GM21515 (cell line): ENCODE results near the gene ARHGAP31.
"Not testable (repeated sequence)": the region's sequence is repeated elsewhere in the genome, so short reads cannot be mapped to it uniquely, and the experiment has no call there.

ENCODE experiments used
- ATAC-seq: cut with Tn5 transposase; IDR thresholded peaks from one replicate; pipeline ENCODE4 v1.9.1; 2021; ENCODE audit not compliant: unreplicated experiment

ARHGAP31 gene

DNA sequence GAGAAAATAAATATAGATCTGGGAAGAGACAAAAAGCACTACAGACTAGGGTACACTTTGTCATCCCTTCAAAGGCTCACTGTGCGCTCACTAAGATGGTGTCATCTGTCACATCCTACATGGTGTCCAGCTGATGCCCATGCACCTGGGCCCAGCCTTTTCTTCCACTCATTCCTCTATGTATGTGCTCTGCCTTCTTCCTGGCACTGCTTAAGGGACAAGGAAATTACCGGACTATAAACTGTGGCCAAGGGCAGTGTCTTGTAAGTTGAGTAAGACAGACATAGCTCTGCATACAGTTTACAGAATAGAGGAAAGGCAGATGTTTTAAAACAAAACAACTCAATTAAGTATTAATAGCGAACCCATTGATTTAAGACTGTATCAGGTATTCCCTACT, 52.9 kb downstream of the ARHGAP31 start:
- no peak for ATAC-seq

DNA sequence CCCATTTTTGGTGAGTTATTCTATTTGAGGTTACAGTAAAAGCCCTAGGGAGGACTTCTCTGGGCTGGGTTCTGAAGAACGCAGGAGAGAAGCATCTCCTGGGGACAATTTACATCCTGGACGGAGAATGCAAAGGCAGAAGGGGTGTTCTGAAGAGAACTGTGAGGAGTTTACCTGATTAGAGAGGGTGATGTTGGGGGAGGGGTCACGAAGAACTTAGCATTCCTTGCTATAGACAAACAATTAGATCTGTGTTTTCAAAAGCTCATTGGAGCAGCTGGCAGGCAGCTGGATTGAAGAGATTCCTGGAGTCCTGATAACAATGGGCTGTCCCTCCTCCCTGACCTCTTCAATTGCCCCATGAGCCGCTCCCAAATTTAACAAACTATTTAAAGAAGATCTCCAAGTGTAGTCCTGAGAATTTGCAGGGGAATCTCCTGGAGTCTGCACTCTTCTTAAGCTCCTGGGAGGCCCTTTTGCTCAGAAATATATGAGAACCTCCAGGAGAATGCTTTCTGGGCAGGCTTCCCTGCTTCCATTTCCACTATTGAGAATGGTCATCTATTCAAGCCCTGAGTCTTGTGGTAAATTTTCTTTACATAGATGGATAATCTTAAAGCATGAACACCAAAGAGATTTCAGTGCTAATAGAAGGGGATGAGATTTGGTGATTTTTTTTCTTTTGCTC, 55.3 kb downstream of the ARHGAP31 start:
- no peak for ATAC-seq

DNA sequence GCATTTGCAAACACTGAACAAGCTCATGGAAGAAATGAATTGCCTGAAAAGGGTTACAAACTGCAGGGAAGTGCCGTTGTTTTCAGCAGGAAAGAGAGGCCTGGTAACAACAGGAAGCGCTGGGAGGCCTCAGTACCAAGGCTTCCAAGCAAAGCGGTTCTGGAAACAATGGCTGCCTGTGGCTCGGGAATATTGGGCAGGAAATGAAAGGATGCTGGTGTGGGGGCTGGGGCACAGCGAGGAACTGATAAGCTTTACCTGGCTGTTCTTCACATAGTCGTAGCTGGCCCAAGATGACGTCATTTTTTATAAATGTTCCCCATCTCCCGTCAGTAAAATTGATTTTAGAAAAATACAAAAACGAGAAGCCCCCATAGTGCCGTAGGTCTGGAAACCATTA, 55.9 kb downstream of the ARHGAP31 start:
- ATAC-seq, result no peak

DNA sequence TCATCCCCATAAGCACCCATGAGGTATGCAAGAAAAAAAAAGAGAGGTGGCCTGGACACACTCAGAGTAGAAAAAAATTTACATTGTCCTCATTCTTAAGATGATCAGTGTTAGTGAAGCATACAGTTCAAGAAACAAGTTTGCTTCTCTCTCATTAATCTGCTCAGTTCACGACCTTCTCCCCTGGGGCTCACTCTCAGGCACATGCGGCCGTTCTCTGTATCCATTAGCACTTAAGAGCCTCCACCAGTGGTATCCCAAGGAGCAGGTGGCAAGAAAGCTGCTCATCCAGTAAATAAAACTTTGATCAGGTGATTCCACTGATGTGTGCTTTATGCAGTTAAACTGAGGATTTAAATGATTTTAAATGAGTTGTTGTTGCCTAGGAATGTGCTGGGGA, 57.4 kb downstream of the ARHGAP31 start:
- ATAC-seq, result no peak

DNA sequence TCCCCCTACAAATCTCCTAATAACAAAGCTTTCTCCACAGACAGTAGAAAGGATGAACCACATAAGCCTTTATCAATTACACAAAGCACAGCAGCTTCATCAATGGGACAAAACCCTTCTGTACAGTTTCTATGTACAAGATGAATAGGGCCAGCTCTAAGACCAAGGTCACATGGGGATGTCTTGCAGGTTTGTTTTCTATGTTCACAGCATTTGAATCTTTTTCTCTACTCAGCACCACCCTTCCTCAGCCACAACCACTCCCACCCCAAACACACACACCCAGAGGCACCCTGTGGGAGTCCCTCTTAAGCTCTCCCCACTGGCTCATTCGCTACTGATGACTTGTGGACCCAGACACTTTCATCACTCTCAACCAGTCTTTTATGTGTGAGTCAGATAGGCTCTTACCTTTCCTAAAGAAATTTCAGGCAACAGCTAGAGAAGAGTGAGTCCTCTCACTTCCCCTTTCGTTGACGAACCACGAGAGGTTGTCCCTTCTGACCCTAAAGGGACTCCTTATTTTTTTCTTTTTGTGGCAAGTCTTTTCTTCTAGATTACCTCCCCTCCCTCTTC, 57.9 kb downstream of the ARHGAP31 start:
- ATAC-seq, result peak; percentile 97

DNA sequence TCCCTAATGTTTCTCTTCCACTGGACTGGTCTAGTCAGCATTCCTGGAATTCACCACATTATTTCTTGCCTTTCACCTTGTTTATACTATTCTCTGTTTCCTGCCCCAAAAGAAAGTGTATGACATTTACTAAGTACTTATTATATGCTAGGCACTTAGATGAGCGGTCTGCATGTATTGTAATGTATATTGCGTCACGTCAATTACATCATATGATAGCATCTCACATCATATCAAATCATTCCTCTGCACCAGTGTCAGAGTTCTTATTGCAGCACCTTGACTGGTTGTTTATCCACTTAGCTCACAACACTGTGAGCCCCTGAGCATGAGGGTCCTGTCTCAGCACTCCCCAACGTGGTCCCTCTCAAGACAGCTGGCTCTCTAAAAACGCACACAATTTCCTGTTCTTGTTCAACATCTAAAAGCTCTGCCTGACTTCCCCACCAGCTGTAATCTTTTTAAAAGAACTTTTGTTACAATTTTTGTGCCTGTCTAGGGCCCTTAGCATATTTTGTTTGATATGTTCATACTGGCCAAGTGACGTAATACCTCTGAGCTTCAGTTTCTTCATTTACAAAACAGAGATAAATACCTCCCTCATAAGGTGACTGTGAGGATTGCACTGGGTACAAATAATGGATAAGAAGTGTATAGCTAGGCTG, 58.8 kb downstream of the ARHGAP31 start:
- no peak for ATAC-seq

DNA sequence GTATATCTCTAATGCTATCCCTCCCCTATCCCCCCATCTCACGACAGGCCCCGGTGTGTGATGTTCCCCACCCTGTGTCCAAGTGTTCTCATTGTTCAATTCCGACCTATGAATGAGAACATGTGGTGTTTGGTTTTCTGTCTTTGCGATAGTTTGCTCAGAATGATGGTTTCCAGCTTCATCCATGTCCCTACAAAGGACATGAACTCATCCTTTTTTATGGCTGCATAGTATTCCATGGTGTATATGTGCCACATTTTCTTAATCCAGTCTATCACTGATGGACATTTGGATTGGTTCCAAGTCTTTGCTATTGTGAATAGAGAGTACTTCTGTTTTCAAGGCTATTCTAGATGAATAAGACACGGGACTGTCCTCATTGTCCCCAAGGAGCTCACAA, 61.4 kb downstream of the ARHGAP31 start:
- ATAC-seq, result not testable (repeated sequence)

DNA sequence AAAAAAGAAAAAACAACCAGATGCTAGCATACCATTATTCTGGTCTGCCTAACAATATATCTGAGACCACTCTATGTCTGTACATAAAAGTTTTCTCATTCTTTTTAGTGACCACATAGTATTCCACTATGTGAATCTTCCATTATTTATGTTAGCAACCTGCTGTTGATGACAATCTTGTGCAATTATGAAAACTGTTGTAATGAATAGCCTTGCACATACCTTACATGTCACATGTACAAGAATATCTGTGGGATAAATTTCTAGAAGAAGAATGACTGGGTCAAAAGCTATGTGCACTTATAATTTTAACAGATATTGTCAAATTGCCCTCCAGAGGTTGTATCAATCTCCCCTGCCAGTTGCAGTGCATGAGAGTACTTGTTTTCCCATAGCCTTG, 62.5 kb downstream of the ARHGAP31 start:
- ATAC-seq, result no peak

DNA sequence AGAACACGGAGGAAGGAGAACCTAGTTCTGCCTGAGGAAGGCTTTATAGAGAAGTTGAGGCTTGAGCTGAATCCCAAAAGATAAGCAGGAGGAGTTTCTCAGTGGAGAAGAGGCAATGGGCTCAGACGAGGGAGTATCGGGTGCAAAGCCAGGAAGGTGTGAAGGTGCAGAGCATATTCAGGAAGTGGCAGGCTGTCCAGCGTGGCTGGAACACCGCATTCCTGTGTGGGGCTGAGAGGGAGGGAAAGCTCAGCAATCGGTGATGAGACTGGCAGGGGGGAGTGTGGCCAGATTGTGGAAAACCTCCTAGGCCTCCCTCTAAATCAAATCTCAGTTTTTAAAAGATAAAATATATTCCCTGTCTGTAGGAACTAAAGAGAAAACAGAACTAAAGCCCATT, 63.0 kb downstream of the ARHGAP31 start:
- no peak for ATAC-seq

DNA sequence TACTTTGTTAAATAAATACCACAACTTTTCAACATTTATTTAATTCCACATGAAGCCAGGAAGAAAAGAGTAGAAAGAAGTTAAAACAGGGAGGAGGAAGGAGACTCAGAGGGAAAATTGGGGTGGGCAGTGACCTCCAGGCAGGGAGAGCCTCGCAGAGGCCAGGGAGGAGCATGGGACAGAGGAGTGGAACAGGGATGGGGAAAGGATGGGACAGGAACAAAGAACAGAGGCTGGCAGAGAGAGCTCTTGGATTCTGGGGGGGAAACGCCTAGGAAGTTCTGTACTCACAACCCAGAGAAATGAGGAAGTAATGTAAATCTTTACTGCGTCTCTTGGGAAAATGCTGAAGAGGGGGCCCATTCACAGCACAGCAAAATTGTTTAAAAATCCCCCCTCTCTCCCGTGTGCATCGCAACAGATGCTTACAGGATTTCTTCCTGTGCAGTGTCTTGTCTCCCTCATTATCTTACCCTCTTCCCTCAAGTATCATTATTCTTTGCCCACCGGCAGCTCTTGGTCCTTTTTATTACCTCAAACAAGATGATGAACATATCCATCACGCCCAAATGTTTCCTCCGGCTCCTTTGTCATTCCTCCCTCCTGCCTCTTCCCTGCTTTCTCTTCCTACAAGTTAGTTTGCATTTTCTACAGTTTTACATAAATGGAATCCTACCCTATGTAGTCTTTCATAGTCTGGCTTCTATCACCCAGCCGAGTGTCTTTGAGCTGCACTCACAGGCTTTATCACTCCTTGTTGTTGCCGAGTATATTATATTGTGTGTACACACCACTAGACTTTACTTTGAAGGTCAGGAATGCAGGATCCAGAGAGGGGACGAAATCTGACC, 65.5 kb downstream of the ARHGAP31 start:
- ATAC-seq, result peak; percentile 61

DNA sequence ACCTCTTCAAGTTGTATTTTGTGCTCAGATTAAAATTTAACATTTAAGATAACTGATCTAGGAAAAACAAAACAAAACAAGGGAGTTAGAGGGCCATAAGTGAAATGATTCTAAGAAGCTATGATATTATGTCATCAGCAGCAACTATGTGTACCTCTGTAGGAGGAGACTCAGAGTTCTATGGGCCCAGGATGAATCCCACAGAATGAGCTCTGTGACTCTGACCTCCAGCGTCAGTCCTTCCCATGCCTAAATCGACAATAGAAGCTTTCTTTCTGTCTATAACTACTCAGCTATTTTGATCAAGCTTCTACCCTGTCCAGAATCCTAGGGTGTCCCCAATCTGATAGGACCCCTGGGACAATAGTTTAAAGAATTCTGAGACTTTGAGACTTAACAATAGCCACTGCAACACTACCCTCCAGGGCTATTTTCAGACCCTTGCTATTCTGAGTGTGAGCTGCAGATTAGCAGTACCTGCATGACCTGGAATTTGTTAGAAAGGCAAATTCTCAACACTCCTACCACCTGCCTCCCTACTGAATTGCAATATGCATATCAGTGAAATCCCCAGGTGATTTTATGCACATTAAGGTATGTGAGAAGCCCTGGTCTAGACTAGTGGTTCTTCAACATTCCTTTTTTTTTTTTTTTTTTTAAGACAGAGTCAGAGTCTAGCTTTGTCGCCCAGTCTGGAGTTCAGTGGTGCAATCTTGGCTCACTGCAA, 66.7 kb downstream of the ARHGAP31 start:
- ATAC-seq, result no peak

DNA sequence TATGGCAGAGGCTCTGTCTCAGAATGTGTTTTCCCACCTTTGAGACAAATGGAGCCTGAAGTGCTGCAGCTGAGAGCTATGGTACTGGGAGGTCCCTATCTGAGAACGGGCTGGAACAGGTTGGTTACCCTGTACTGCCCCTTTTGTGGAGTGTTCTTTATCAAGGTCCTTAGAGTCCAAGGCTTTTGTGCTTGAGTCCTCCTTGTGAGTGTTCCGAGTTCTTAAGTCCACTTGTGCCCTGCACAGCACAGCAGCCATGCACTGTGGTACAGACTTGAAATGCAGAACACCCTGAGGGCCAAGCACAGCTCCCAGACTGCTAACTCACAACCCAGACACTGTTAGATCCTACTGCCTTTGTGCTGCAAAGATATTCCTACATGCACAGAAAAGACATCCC, 67.8 kb downstream of the ARHGAP31 start:
- no peak for ATAC-seq

DNA sequence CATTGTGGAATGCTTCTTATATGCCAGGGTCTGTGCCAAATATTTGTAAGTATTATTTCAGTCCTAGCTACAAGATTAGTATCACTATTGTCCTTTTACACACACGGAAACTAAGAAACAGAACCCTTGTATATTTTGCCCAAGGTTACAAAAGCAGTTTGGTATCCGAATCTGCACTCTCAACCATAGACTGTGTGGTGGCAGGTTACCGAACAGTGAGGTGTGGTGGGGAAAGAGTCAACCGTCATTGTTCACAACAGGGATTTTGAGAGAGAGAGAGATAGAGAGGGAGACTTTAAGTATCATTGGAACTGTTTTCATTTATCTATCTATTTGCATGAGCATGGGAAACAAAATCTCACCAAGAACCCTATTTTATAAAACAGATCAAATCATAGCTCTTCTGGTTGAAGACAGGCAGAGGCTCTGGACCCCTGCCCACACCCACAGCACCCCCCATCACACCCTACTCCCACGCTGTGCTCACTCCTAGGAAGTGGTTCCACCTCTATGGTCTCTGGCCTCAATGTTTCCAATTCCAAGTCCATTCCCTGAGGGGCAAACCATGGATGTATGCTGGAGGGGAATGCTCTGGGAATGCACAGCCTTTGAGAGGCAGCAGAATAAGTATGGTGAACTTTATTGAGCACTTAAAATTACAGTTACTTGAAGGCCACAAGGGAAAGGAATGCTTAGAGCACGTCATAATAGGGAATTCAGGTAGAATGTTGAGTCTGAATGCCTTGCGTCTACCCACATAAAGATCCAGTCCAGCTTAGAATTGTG, 69.0 kb downstream of the ARHGAP31 start:
- no peak for ATAC-seq

DNA sequence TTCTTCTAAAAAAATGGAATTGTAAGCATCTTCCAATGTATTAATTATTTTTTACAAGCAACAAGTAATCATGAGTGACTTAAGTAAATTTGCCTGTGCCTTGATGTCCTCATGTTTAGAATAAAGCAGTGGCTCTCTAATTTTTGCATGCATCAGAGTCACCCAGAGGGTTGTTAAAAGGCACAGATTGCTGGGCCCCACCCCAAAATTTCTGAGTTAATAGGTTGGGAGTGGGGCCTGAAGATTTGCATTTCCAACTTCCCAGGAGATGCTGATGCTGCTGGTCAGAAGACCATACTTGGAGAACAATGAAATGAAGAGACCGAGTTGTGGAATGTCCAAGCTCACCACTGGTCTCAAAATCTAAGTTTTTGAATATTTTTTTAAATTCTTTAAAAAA, 70.2 kb downstream of the ARHGAP31 start:
- no peak for ATAC-seq

DNA sequence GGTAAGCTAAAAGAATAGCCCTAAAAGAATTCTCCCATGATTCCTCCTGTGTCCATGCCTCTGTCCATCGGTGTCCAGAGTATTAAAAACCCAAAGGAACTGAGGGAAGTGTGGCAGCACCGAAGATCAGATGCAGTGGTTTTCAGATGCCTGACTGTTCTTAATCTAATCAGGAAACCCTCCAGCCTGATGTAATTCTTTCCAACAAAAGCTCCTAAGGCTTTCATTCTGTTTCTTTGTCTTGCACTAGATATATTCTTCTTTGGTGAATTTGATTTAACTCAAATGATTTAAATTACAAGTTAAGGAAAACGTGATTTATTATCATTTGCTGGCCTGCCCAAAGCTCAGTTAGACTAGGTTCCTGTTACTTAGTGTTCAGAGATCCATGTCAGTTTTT, 71.2 kb downstream of the ARHGAP31 start:
- no peak for ATAC-seq

DNA sequence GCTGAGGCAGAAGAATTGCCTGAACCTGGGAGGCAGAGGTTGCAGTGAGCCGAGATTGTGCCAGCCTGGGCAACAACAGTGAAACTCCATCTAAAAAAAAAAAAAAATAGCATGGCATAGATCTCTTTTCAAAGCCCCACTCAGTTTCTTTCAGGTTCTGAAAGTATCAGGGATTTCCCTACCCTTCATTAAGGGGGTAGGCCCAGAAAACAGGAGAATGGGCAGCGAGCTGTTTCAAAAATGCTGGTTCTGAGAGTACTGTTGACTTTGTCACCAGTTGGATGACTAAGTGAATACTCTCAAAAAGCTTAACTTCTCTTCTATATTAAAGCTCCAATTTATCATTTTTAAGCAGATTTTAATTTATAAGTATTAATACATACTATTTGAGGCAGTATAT, 72.8 kb downstream of the ARHGAP31 start:
- no peak for ATAC-seq

DNA sequence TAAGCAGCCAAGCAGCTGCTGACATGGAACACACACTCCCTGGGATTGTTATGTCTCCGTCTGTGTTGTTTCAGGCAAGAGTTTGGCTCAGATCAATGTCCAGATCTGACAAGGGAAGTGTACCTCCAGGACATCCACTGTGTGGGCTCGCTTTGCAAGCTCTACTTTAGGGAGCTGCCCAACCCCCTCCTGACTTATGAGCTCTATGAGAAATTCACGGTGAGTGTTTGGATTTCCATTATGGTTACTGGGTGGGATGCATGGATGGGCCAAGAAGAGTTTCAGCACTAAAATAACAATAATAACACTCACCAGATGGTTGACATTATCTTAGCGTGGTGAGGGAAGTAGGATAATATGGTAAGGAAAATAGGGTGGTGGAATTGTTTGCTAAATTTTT, 74.1 kb downstream of the ARHGAP31 start:
- ATAC-seq, result no peak

DNA sequence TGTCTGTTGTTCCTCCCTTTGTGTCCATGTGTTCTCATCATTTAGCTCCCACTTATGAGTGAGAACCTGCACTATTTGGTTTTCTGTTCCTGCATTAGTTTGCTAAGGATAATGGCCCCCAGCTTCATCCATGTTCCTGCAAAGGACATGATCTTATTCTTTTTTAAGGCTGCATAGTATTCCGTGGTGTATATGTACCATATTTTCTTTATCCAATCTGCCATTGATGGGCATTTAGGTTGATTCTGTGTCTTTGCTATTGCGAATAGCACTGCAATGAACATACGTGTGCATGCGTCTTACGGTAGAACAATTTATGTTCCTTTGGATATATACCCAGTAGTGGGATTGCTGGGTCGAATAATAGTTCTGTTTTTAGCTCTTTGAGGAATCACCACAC, 77.6 kb downstream of the ARHGAP31 start:
- ATAC-seq, result not testable (repeated sequence)

DNA sequence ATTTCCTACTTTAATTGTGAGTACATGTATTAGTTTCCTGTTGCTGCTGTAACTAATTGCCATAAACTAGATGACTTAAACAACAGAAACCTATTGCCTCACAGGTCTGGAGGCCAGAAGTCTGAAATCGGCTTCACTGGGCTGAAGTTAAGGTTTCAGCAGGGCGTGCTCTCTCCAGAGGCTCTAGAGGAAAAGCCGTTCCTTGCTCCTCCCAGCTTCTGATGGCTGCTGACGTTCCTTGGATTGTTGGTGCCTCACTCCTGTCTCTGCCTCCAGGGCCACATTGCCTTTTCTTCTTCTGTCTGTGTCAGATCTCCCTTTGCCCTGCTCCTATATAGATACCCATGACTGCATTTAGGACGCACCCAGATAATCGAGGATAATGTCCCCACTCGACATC, 80.9 kb downstream of the ARHGAP31 start:
- ATAC-seq, result no peak

DNA sequence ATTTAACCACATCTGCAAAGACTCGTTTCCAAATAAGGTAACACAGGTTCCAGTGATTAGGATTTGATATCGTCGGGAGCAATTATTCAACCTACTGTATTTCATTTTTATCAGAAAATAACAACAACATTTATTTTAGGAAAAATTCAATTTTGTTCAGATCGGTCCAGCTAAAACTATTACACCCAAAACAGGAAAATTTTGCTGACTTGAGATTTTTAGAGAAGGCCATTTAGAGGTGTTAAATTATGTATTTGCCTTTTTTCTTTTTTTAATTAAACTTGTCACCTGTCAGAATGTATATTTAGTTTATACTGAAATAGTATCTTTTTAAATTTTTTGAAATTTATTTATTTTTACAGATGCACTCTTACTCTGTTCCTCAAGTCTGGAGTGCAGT, 81.3 kb downstream of the ARHGAP31 start:
- ATAC-seq, result no peak
